GM12892 (cell line): ENCODE data around the gene HDAC1.

Source experiments
- POLR2A ChIP-seq: IDR thresholded peaks from 2 replicates; pipeline ENCODE4 v1.6.1; 2011; ENCODE audit warnings: low read depth, low read length, control low read depth
- TAF1 ChIP-seq: IDR thresholded peaks from 2 replicates; pipeline ENCODE4 v1.6.1; 2011; ENCODE audit warnings: low read depth, mild to moderate bottlenecking, control low read depth, low read length, borderline replicate concordance

GRCh38 chr1:32272557-32273390 is 19.1 kb upstream of the HDAC1 start:
- TF ChIP-seq TAF1 (no peak), POLR2A (no peak)
